ENCODE results near the gene NEBL.

- TF ChIP-seq CTCF (IDR thresholded peaks at IDR 0.05) (no peak), EZH2 (IDR thresholded peaks at IDR 0.05) (no peak), EZH2phosphoT487 (IDR thresholded peaks at IDR 0.05) (no peak)
Observed at GRCh38 chr10:20863008-20863407, 34.1 kb downstream of the NEBL start.
